Measurements from ENCODE around the gene TICAM2. TPM values are rescaled to one million over a fixed set of nuclear protein-coding genes. Genes with fewer than 3 reads are reported as not detected.

The TICAM2 gene
- total RNA-seq, 1 experiment from 2014 or later: 0.24 TPM

DNA sequence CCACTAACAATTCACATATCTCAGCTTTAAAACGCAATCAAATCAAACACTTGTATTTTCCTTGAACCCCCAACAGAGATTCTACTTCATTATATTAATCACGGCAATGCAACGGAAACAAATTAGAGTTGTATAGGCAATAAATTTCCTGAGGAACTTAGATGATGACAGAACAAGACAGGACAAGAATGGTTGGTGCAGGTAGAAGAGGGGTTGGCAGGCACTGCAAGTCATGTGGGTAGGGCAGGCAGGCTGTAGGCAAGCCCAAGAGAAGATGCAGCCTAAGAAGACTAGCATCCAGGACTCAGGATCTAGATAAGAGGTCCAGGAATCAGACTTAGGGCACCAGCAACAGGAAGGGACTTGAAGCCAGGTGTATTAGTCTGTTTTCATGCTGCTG is 41.1 kb downstream of the TICAM2 start:
- H2AK5ac ChIP-seq (ENCODE audit: insufficient read length, low read length): no peak overlapping the region
- no peak overlapping the region for H3K4me2 ChIP-seq (ENCODE audit: insufficient read depth, insufficient read length, low read length)
- TF ChIP-seq, protein P1, sequence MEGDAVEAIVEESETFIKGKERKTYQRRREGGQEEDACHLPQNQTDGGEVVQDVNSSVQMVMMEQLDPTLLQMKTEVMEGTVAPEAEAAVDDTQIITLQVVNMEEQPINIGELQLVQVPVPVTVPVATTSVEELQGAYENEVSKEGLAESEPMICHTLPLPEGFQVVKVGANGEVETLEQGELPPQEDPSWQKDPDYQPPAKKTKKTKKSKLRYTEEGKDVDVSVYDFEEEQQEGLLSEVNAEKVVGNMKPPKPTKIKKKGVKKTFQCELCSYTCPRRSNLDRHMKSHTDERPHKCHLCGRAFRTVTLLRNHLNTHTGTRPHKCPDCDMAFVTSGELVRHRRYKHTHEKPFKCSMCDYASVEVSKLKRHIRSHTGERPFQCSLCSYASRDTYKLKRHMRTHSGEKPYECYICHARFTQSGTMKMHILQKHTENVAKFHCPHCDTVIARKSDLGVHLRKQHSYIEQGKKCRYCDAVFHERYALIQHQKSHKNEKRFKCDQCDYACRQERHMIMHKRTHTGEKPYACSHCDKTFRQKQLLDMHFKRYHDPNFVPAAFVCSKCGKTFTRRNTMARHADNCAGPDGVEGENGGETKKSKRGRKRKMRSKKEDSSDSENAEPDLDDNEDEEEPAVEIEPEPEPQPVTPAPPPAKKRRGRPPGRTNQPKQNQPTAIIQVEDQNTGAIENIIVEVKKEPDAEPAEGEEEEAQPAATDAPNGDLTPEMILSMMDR (conservative IDR thresholded peaks at IDR 0.05): no peak
- DNase-seq: no peak
- H3T11ph ChIP-seq (ENCODE audit: low read length): no peak overlapping the region
- no peak overlapping the region for H3K23ac ChIP-seq (ENCODE audit: insufficient read length, low read depth, low read length)
- H3K4me3 Mint-ChIP-seq: no peak overlapping the region
- no peaks in the 10 kb centered on the region for H3K79me1 ChIP-seq (ENCODE audit: insufficient read depth, low read depth, low read length, poor library complexity, severe bottlenecking)
- no peaks in the 10 kb centered on the region for H3K79me2 ChIP-seq (ENCODE audit: insufficient read depth, low read length)
- H3K23me2 ChIP-seq (ENCODE audit: insufficient read length, low read depth, low read length, poor library complexity, severe bottlenecking): no peaks in the 10 kb centered on the region
- no peak overlapping the region for H3K27ac Mint-ChIP-seq
- H3K27me3 ChIP-seq (ENCODE audit: insufficient read depth, low read length): no peaks in the 10 kb centered on the region
- H3K4ac ChIP-seq (ENCODE audit: low read depth, low read length): no peak overlapping the region
- no peak overlapping the region for H3K56ac ChIP-seq (ENCODE audit: insufficient read length, low read depth, low read length)
- H3K4me1 Mint-ChIP-seq: peaks cover 9 to 18% of the 10 kb centered on the region in 2 experiments
- no peak overlapping the region for H2BK12ac ChIP-seq (ENCODE audit: insufficient read length, low read depth, low read length)
- no peak overlapping the region for H4K5ac ChIP-seq (ENCODE audit: insufficient read length, low read depth, low read length)
- H2BK5ac ChIP-seq (ENCODE audit: insufficient read length, low read length): no peak overlapping the region
- H3K27ac ChIP-seq (ENCODE audit: insufficient read length, low read depth, low read length): no peak overlapping the region
- no peaks in the 10 kb centered on the region for H3K9me3 ChIP-seq (ENCODE audit: control insufficient read depth, low read depth, low read length)
- H3K4me1 ChIP-seq (ENCODE audit: insufficient read depth, low read length): peaks cover 6% of the 10 kb centered on the region; the same call in 1 of the 2 replicates
- WGBS (ENCODE audit: extremely low coverage, insufficient read length, low lambda C conversion rate): no CpG with 5 or more reads among the region's 3 CpGs
- no peak overlapping the region for H4K8ac ChIP-seq (replicated peaks; ENCODE audit: insufficient read length, low read depth, low read length)
- no peak overlapping the region for H2BK20ac ChIP-seq (ENCODE audit: low read depth, low read length, poor library complexity, severe bottlenecking)
- H4K91ac ChIP-seq (ENCODE audit: insufficient read length, low read depth, low read length): no peak overlapping the region
- peaks cover 0 to 2% of the 10 kb centered on the region in 2 experiments; a peak in 1 of 5 replicates for H3K9me3 Mint-ChIP-seq
- H2BK120ac ChIP-seq (ENCODE audit: low read depth, low read length, poor library complexity, severe bottlenecking): no peak overlapping the region
- H2BK15ac ChIP-seq (ENCODE audit: low read depth, low read length): no peak overlapping the region
- no peak overlapping the region for H3K14ac ChIP-seq (ENCODE audit: insufficient read depth, low read length)
- no peak overlapping the region for H3K9ac ChIP-seq (ENCODE audit: extremely low read depth, insufficient read length, low read length)
- no peaks in the 10 kb centered on the region for H3K27me3 Mint-ChIP-seq (ENCODE audit: low read depth)
- H3K36me3 Mint-ChIP-seq (ENCODE audit: insufficient read depth in 1 of 3, low read depth in 3 of 3): no peaks in the 10 kb centered on the region; a peak in 1 of 7 replicates
- no peaks in the 10 kb centered on the region for H4K20me1 ChIP-seq (ENCODE audit: control insufficient read depth, insufficient read depth, insufficient read length)
- no peak overlapping the region for H2AFZ ChIP-seq (ENCODE audit: low read length)
- no peak overlapping the region for H3K18ac ChIP-seq (ENCODE audit: insufficient read length, low read depth, low read length)

All from H9 (cell line).